SK-N-SH treated with all-trans-retinoic acid at 6 μM for 48 hours (cell line): ENCODE measurements around the gene HPCAL1.

Source experiments
- ATAC-seq: fragments of 200-7000 bp; cut with Tn5 transposase; 3 replicates; pipeline ENCODE4 v1.9.1; 2020; ENCODE audit warnings: mild to moderate bottlenecking, moderate library complexity
- ARNTL ChIP-seq: fragments of 450-650 bp; formaldehyde crosslinking; IDR thresholded peaks from 2 replicates; pipeline ENCODE4 v1.5.0; 2020; ENCODE audit warnings: low read depth, mild to moderate bottlenecking, moderate library complexity, borderline replicate concordance
- BACH2 ChIP-seq: fragments of 250-450 bp; sonication (Bioruptor Pico); IDR thresholded peaks from 2 replicates; pipeline ENCODE4 v1.9.0; 2021; ENCODE audit warnings: mild to moderate bottlenecking, borderline replicate concordance
- CREB5 ChIP-seq: fragments of 250-450 bp; sonication (Bioruptor Pico); IDR thresholded peaks from 2 replicates; pipeline ENCODE4 v1.5.1; 2020; ENCODE audit warnings: low read depth, mild to moderate bottlenecking, moderate library complexity
- CSRNP3 ChIP-seq: fragments of 250-450 bp; sonication (Bioruptor Pico); IDR thresholded peaks from 2 replicates; pipeline ENCODE4 v1.5.1; 2021; ENCODE audit warnings: mild to moderate bottlenecking, moderate library complexity
- ESRRG ChIP-seq: fragments of 250-450 bp; sonication (Bioruptor Pico); IDR thresholded peaks from 2 replicates; pipeline ENCODE4 v1.6.1; 2021; ENCODE audit warnings: mild to moderate bottlenecking
- GLIS3 ChIP-seq: fragments of 250-450 bp; sonication (Bioruptor Pico); IDR thresholded peaks from 2 replicates; pipeline ENCODE4 v1.5.0; 2020; ENCODE audit warnings: mild to moderate bottlenecking, moderate library complexity
- ISL1 ChIP-seq: fragments of 250-450 bp; sonication (Bioruptor Pico); IDR thresholded peaks from 2 replicates; pipeline ENCODE4 v2.1.2; 2022; ENCODE audit warnings: mild to moderate bottlenecking, moderate library complexity
- OSR1 ChIP-seq: fragments of 250-450 bp; sonication (Bioruptor Pico); IDR thresholded peaks from 2 replicates; pipeline ENCODE4 v1.8.0; 2022; ENCODE audit warnings: moderate library complexity, mild to moderate bottlenecking, inconsistent platforms
- PATZ1 ChIP-seq: fragments of 250-450 bp; sonication (Bioruptor Pico); IDR thresholded peaks from 2 replicates; pipeline ENCODE4 v1.8.0; 2020; ENCODE audit warnings: mild to moderate bottlenecking, moderate library complexity, borderline replicate concordance
- POU6F1 ChIP-seq: fragments of 250-450 bp; sonication (Bioruptor Pico); IDR thresholded peaks from 2 replicates; pipeline ENCODE4 v1.8.0; 2021; ENCODE audit warnings: low read depth, mild to moderate bottlenecking, moderate library complexity, borderline replicate concordance
- RARB ChIP-seq: fragments of 250-450 bp; sonication (Bioruptor Pico); IDR thresholded peaks from 2 replicates; pipeline ENCODE4 v1.8.0; 2021; ENCODE audit warnings: mild to moderate bottlenecking, moderate library complexity
- SNAI2 ChIP-seq: fragments of 250-450 bp; sonication (Bioruptor Pico); IDR thresholded peaks from 2 replicates; pipeline ENCODE4 v1.5.0; 2020; ENCODE audit warnings: mild to moderate bottlenecking, moderate library complexity
- TCF4 ChIP-seq: fragments of 250-450 bp; sonication (Bioruptor Pico); IDR thresholded peaks from 2 replicates; pipeline ENCODE4 v1.8.0; 2021; ENCODE audit warnings: mild to moderate bottlenecking, moderate library complexity, borderline replicate concordance
- TOX ChIP-seq: fragments of 250-450 bp; sonication (Bioruptor Pico); IDR thresholded peaks from 2 replicates; pipeline ENCODE4 v1.8.0; 2021; ENCODE audit warnings: mild to moderate bottlenecking, moderate library complexity, borderline replicate concordance
- TSHZ2 ChIP-seq: fragments of 250-450 bp; sonication (Bioruptor Pico); IDR thresholded peaks from 2 replicates; pipeline ENCODE4 v1.5.0; 2020; ENCODE audit warnings: mild to moderate bottlenecking, moderate library complexity
- ZFP3 ChIP-seq: fragments of 250-450 bp; sonication (Bioruptor Pico); IDR thresholded peaks from 2 replicates; pipeline ENCODE4 v1.5.0; 2020; ENCODE audit warnings: mild to moderate bottlenecking, moderate library complexity
- ZFP30 ChIP-seq: fragments of 450-650 bp; formaldehyde crosslinking; IDR thresholded peaks from 2 replicates; pipeline ENCODE4 v1.5.0; 2022; ENCODE audit warnings: mild to moderate bottlenecking, moderate library complexity
- ZNF565 ChIP-seq: fragments of 450-650 bp; formaldehyde crosslinking; conservative IDR thresholded peaks from 2 replicates; pipeline ENCODE4 v1.5.0; 2020; ENCODE audit warnings: low read depth, mild to moderate bottlenecking, moderate library complexity
- ZNF70 ChIP-seq: fragments of 450-650 bp; formaldehyde crosslinking; IDR thresholded peaks from 2 replicates; pipeline ENCODE4 v1.5.0; 2020; ENCODE audit warnings: mild to moderate bottlenecking, moderate library complexity

The HPCAL1 gene

GRCh38 chr2:10271509-10271908, 31.2 kb upstream of the HPCAL1 start:
- no peak for ATAC-seq
- no peak for TF ChIP-seq ZNF565
- TF ChIP-seq ISL1 (CRISPR knock-in tag): no peak
- TF ChIP-seq ZNF70 (CRISPR knock-in tag): no peak
- no peak for TF ChIP-seq ZFP30 (CRISPR knock-in tag)
- no peak for TF ChIP-seq PATZ1 (CRISPR knock-in tag)
- TF ChIP-seq RARB (CRISPR knock-in tag): no peak
- TF ChIP-seq POU6F1: no peak
- no peak for TF ChIP-seq TSHZ2
- no peak for TF ChIP-seq ZFP3 (CRISPR knock-in tag)
- no peak for TF ChIP-seq CREB5
- no peak for TF ChIP-seq TOX (CRISPR knock-in tag)
- no peak for TF ChIP-seq SNAI2 (CRISPR knock-in tag)

- TF ChIP-seq PATZ1 (CRISPR knock-in tag) (no peak), GLIS3 (no peak), OSR1 (CRISPR knock-in tag) (no peak), TOX (CRISPR knock-in tag) (no peak), ESRRG (CRISPR knock-in tag) (no peak), CSRNP3 (CRISPR knock-in tag) (no peak), ZNF565 (no peak), RARB (CRISPR knock-in tag) (no peak)
- no peak for ATAC-seq
These were observed 30.8 kb upstream of the HPCAL1 start for GRCh38 chr2:10271946-10272345.

- ATAC-seq: no peak
- TF ChIP-seq ARNTL (no peak), CREB5 (no peak), RARB (CRISPR knock-in tag) (no peak), PATZ1 (CRISPR knock-in tag) (no peak), ZNF565 (no peak), BACH2 (CRISPR knock-in tag) (no peak), ZFP30 (CRISPR knock-in tag) (no peak), ISL1 (CRISPR knock-in tag) (no peak), TSHZ2 (no peak), GLIS3 (no peak), OSR1 (CRISPR knock-in tag) (no peak), ZFP3 (CRISPR knock-in tag) (no peak), TCF4 (CRISPR knock-in tag) (no peak)
These were observed 30.2 kb upstream of the HPCAL1 start for GRCh38 chr2:10272464-10272863.
